Activated naive CD8-positive, alpha-beta T cell treated with anti-CD3 and anti-CD28 coated beads for 36 hours (primary cell): ENCODE data around the gene SLC31A1. TPM values are rescaled to one million over a fixed set of nuclear protein-coding genes. Genes with fewer than 3 reads are reported as not detected.
"Not testable (repeated sequence)": the region's sequence is repeated elsewhere in the genome, so short reads cannot be mapped to it uniquely, and the experiment has no call there.

Experiments used
- DNase-seq: peaks from one replicate; pipeline ENCODE4 v3.0.0; 2021
- H3K27ac Mint-ChIP-seq: one replicate; pipeline ENCODE4 v1.8.0; 2022; ENCODE audit warnings: mild to moderate bottlenecking, moderate library complexity, mixed read lengths
- H3K27me3 Mint-ChIP-seq: one replicate; pipeline ENCODE4 v1.8.0; 2022; ENCODE audit warnings: mild to moderate bottlenecking, mixed read lengths
- H3K36me3 Mint-ChIP-seq: one replicate; pipeline ENCODE4 v1.8.0; 2021; ENCODE audit warnings: mild to moderate bottlenecking, mixed read lengths
- H3K4me1 Mint-ChIP-seq: one replicate; pipeline ENCODE4 v1.8.0; 2021; ENCODE audit warnings: mixed read lengths
- H3K4me3 Mint-ChIP-seq: one replicate; pipeline ENCODE4 v1.8.0; 2022; ENCODE audit warnings: mild to moderate bottlenecking, moderate library complexity, mixed read lengths
- H3K9me3 Mint-ChIP-seq: one replicate; pipeline ENCODE4 v1.8.0; 2022; ENCODE audit warnings: mixed read lengths
- total RNA-seq, 2 experiments: library from RNA; stranded (reverse); gene quantifications; one replicate each; pipeline ENCODE4 v1.2.3, GENCODE V29; 2021

Gene SLC31A1
- total RNA-seq, 2 experiments from 2014 or later = 16.7 to 16.8 TPM

- Mint-ChIP-seq H3K4me1 (no peaks in the 10 kb centered on the region), H3K27me3 (no peaks in the 10 kb centered on the region), H3K4me3 (no peak overlapping the region), H3K36me3 (peaks cover 30% of the 10 kb centered on the region), H3K9me3 (no peaks in the 10 kb centered on the region), H3K27ac (no peak overlapping the region)
- DNase-seq = no peak
Observed at GRCh38 chr9:113205861-113206260, 15.5 kb upstream of the SLC31A1 start.

- Mint-ChIP-seq H3K36me3 (peaks cover 23% of the 10 kb centered on the region), H3K4me1 (peaks cover 11% of the 10 kb centered on the region), H3K27me3 (no peaks in the 10 kb centered on the region), H3K27ac (peak overlapping the region; percentile 80), H3K9me3 (no peaks in the 10 kb centered on the region), H3K4me3 (no peak overlapping the region)
- DNase-seq = no peak
Observed at GRCh38 chr9:113210815-113211214, 10.5 kb upstream of the SLC31A1 start.

- no peak for DNase-seq
- Mint-ChIP-seq H3K27ac (peak overlapping the region; percentile 30), H3K27me3 (no peaks in the 10 kb centered on the region), H3K4me3 (no peak overlapping the region), H3K36me3 (peaks cover 18% of the 10 kb centered on the region), H3K4me1 (peaks cover 34% of the 10 kb centered on the region), H3K9me3 (no peaks in the 10 kb centered on the region)
Observed at GRCh38 chr9:113215132-113215531, 6.2 kb upstream of the SLC31A1 start.

- Mint-ChIP-seq H3K9me3 (no peaks in the 10 kb centered on the region), H3K4me3 (no peak overlapping the region), H3K36me3 (peaks cover 19% of the 10 kb centered on the region), H3K27ac (no peak overlapping the region), H3K4me1 (peaks cover 34% of the 10 kb centered on the region), H3K27me3 (no peaks in the 10 kb centered on the region)
- DNase-seq = no peak
Observed at GRCh38 chr9:113216406-113216805, 4.9 kb upstream of the SLC31A1 start.

GRCh38 chr9:113219186-113219936, 2.0 kb upstream of the SLC31A1 start:
- peak overlapping the region; percentile 94 for H3K27ac Mint-ChIP-seq
- no peaks in the 10 kb centered on the region for H3K27me3 Mint-ChIP-seq
- peaks cover 42% of the 10 kb centered on the region for H3K4me1 Mint-ChIP-seq
- peak overlapping the region; percentile 97 for H3K4me3 Mint-ChIP-seq
- DNase-seq = no peak
- no peaks in the 10 kb centered on the region for H3K9me3 Mint-ChIP-seq
- peaks cover 13% of the 10 kb centered on the region for H3K36me3 Mint-ChIP-seq

- Mint-ChIP-seq H3K27me3 (no peaks in the 10 kb centered on the region), H3K4me1 (peaks cover 39% of the 10 kb centered on the region), H3K36me3 (peaks cover 13% of the 10 kb centered on the region), H3K27ac (peak overlapping the region; percentile 94), H3K9me3 (no peaks in the 10 kb centered on the region), H3K4me3 (peak overlapping the region; percentile 97)
- DNase-seq = peak; percentile 7
Observed at GRCh38 chr9:113219969-113220368, 1.4 kb upstream of the SLC31A1 start.

GRCh38 chr9:113220467-113221002, 809 bp upstream of the SLC31A1 start:
- Mint-ChIP-seq H3K4me1 (peaks cover 35% of the 10 kb centered on the region), H3K27me3 (no peaks in the 10 kb centered on the region), H3K9me3 (no peaks in the 10 kb centered on the region), H3K36me3 (peaks cover 9% of the 10 kb centered on the region), H3K4me3 (peak overlapping the region; percentile 97), H3K27ac (peak overlapping the region; percentile 94)
- no peak for DNase-seq

- Mint-ChIP-seq H3K27ac (peak overlapping the region; percentile 94), H3K36me3 (peaks cover 11% of the 10 kb centered on the region), H3K27me3 (no peaks in the 10 kb centered on the region), H3K9me3 (no peaks in the 10 kb centered on the region), H3K4me1 (peaks cover 31% of the 10 kb centered on the region), H3K4me3 (peak overlapping the region; percentile 97)
- no peak for DNase-seq
Observed at GRCh38 chr9:113221800-113222481, 597 bp downstream of the SLC31A1 start.

GRCh38 chr9:113222482-113222841, 1.1 kb downstream of the SLC31A1 start:
- Mint-ChIP-seq H3K27me3 (no peaks in the 10 kb centered on the region), H3K4me1 (peaks cover 35% of the 10 kb centered on the region), H3K36me3 (peaks cover 11% of the 10 kb centered on the region), H3K4me3 (peak overlapping the region; percentile 97), H3K9me3 (no peaks in the 10 kb centered on the region), H3K27ac (peak overlapping the region; percentile 94)
- no peak for DNase-seq

GRCh38 chr9:113223963-113224362, 2.6 kb downstream of the SLC31A1 start:
- Mint-ChIP-seq H3K4me1 (peaks cover 33% of the 10 kb centered on the region), H3K36me3 (peaks cover 11% of the 10 kb centered on the region), H3K27me3 (no peaks in the 10 kb centered on the region), H3K9me3 (no peaks in the 10 kb centered on the region), H3K4me3 (no peak overlapping the region), H3K27ac (no peak overlapping the region)
- DNase-seq = no peak

GRCh38 chr9:113227436-113227835, 6.1 kb downstream of the SLC31A1 start:
- Mint-ChIP-seq H3K4me1 (peaks cover 22% of the 10 kb centered on the region), H3K9me3 (no peaks in the 10 kb centered on the region), H3K27me3 (no peaks in the 10 kb centered on the region), H3K4me3 (no peak overlapping the region), H3K27ac (no peak overlapping the region), H3K36me3 (peaks cover 10% of the 10 kb centered on the region)
- no peak for DNase-seq

- no peak overlapping the region for H3K27ac Mint-ChIP-seq
Observed at GRCh38 chr9:113228130-113228665, 6.9 kb downstream of the SLC31A1 start.

GRCh38 chr9:113231701-113232100, 10.4 kb downstream of the SLC31A1 start:
- H3K4me3 Mint-ChIP-seq = no peak overlapping the region
- H3K27me3 Mint-ChIP-seq = no peaks in the 10 kb centered on the region
- peaks cover 20% of the 10 kb centered on the region for H3K4me1 Mint-ChIP-seq
- no peak overlapping the region for H3K27ac Mint-ChIP-seq
- no peak for DNase-seq
- no peaks in the 10 kb centered on the region for H3K9me3 Mint-ChIP-seq
- peaks cover 2% of the 10 kb centered on the region for H3K36me3 Mint-ChIP-seq

More at GRCh38 chr9:113228130-113228665, 6.9 kb downstream of the SLC31A1 start:
- H3K4me3 Mint-ChIP-seq = no peak overlapping the region
- no peaks in the 10 kb centered on the region for H3K27me3 Mint-ChIP-seq
- peaks cover 10% of the 10 kb centered on the region for H3K36me3 Mint-ChIP-seq
- no peak for DNase-seq
- H3K9me3 Mint-ChIP-seq = no peaks in the 10 kb centered on the region
- H3K4me1 Mint-ChIP-seq = peaks cover 20% of the 10 kb centered on the region

GRCh38 chr9:113235701-113236255, 14.4 kb downstream of the SLC31A1 start:
- not testable (repeated sequence) for H3K9me3 Mint-ChIP-seq, H3K27me3 Mint-ChIP-seq, H3K27ac Mint-ChIP-seq, DNase-seq, H3K4me3 Mint-ChIP-seq, H3K36me3 Mint-ChIP-seq
- peaks cover 12% of the 10 kb centered on the region for H3K4me1 Mint-ChIP-seq

- no peak for DNase-seq
- H3K27ac Mint-ChIP-seq = no peak overlapping the region
- peaks cover 11% of the 10 kb centered on the region for H3K4me1 Mint-ChIP-seq
- peaks cover 2% of the 10 kb centered on the region for H3K36me3 Mint-ChIP-seq
- no peak overlapping the region for H3K4me3 Mint-ChIP-seq
- H3K9me3 Mint-ChIP-seq = no peaks in the 10 kb centered on the region
- no peaks in the 10 kb centered on the region for H3K27me3 Mint-ChIP-seq
Observed at GRCh38 chr9:113237026-113237425, 15.7 kb downstream of the SLC31A1 start.
